GM11168 (cell line): ENCODE results near the gene XPO5.
"Not testable (repeated sequence)": the region's sequence is repeated elsewhere in the genome, so short reads cannot be mapped to it uniquely, and the experiment has no call there.

Source experiments
- in situ Hi-C: fragments of 300-500 bp; cut with MboI; formaldehyde crosslinking; loops from one replicate; pipeline ENCODE4 v1.12.0; 2022; ENCODE audit warnings: low sequenced_read_pairs; ENCODE audit not compliant: unreplicated experiment

Gene XPO5

DNA sequence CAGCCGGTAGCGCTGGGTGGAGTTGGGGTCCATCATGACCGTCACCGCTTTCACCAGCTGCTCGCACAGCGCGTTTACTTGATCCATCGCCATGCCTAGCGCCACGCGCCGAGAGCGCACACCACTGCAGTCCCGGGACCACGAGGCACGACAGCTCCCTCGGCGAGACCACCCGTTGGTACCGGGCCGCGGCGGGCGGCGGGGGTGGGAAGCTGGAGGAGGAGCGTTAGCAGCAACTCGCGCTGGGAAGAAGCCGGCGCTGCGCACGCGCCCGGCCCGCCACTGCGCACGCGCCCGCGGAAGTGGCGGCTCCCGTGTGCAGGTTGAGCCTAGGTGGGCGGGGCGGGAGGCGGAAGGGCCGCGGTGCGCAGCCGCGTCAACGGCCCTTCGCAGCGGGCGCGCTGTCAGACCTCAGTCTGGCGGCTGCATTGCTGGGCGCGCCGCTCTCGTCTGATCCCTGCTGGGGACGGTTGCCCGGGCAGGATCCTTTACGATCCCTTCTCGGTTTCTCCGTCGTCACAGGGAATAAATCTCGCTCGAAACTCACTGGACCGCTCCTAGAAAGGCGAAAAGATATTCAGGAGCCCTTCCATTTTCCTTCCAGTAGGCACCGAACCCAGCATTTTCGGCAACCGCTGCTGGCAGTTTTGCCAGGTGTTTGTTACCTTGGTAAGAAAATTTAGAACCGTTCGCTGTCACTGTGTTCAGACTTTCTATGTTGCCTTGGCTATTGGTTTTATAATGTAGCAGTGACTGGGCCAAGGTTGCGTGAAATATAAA, at the start of gene XPO5, which contains the start of gene POLH:
Gene XPO5 (minus strand): TSS at position 267 of the 780 bp plus-strand sequence. CDS start 174 bp downstream, at position 93.
Gene POLH (plus strand): TSS at position 414 of the 780 bp plus-strand sequence. CDS start 6,135 bp downstream, outside the sequence.
- in situ Hi-C loops: no loop called here

GRCh38 chr6:43625393-43625992, 49.7 kb upstream of the XPO5 start:
- in situ Hi-C loops: no loop called here

- in situ Hi-C loops: no loop called here
Measured at GRCh38 chr6:43624786-43625288, 49.0 kb upstream of the XPO5 start.

- in situ Hi-C loops: no loop called here
Measured at GRCh38 chr6:43623880-43624785, 48.3 kb upstream of the XPO5 start.

DNA sequence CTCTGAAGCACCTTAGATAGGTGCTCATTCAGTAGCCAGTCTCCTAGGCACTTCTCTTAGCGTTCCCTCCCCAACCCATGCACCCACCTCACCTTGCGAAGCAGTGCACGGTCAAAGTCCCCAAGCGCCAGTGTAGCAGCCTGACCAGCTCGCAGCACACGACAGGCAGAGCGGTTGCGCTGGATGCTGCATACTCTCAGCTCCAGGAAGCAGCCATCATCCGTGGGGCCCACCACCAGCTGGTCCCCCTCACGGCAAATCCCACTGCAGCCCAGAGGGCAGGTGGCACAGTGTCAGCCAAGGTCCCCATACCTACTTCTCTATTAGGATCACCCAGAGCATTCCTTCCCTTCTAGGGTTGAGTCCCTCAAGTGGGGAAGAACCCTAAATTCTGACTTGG, 46.7 kb upstream of the XPO5 start:
- in situ Hi-C loops: no loop called here

DNA sequence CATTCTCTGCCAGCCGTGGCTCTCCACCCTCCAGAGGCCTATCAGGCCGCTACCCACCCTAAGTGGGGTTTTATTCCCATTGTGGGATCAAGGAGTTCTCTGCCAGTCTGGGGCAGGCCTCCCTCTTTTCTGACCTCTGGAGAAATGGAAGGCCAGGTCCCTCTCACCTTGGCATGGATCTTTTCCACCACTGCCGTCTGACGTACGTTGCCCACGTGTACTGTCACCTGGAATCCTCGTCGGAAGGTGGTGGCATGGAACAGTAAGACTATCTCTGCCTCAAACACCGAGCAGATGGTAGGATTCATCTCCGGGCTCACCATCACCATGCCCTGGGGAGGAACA, 46.0 kb upstream of the XPO5 start:
- in situ Hi-C loops: no loop called here

DNA sequence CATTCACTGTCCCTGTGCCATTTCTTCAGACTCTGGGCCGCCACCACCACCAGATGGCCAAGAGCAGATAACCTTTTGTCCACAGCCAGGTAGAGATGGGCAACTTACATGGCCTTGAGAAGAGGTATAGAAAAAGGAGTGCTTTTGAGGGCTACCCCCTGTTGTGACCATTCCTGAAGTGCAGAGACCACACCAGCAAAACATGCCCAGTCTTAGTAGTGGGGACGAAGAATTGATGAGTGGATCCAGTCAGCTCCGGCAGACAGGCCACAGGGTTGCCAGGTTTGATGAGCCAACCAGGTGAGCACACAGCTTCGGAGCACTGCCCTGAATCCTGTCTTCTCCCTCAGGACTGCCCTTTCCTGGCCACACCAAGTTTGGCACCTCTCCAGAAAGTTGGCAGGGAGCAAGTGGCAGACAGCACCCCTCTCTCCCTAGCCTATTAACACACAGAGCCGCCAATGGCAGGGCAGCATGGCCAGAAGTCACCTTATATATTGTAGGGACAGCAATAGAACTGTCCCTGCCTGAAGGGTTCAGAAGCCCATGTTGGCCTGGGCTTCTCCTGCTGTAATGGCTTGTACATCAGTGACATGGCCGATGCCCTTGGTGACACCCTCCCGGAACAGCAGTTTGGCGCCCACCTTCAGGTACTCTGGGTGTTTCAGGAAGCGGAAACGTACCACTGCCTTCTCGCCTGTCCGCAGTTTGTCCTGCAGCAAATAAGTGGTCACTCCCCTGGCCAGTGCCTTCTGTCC, 45.4 kb upstream of the XPO5 start:
- in situ Hi-C loops: no loop called here

DNA sequence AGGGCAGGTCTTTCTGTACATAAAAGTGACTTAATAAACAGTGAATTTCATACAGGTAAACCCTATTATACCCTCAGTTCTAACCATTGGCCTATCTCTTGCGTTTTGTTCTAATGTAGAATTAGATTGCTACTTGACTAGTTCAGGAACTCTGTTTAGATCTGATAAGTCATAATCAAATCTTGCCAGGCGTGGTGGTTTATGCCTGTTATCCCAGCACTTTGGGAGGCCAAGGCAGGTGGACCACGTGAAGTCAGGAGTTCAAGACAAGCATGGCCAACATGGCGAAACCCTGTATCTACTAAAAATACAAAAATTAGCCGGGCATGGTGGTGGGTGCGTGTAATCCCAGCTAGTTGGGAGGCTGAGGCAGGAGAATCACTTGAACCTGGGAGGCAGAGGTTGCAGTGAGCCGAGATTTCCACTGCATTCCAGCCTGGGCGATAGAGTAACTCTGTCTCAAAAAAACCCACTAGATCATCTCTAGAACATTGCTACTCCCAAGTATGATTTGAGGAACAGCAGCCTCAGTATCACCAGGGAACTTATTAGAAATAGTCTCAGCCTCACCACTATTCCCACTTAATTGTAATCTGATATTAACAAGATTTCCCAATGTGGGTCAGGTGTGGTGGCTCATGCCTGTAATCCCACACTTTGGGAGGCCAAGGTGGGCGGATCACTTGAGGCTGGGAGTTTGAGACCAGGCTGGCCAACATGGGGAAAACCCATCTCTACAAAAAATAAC, 41.1 kb upstream of the XPO5 start:
- in situ Hi-C loops: no loop called here

DNA sequence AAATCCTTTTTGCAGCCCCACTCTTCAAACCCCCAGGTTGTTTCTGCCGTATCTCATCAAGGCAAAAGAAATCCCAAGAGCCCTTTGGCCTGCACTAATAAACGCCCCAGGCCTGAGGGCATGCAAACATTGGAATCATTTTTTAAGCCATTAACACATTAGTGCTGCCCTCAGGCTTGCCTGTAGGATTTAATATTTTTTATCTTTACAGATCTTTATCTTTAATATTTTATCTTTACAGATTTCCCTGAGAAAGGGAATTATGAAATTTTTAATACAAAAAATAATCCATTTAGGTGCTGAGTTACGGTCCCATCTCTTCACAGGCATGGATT, 38.5 kb upstream of the XPO5 start:
- in situ Hi-C loops: no loop called here

GRCh38 chr6:43613721-43614395, 38.0 kb upstream of the XPO5 start:
- in situ Hi-C loops: no loop called here

DNA sequence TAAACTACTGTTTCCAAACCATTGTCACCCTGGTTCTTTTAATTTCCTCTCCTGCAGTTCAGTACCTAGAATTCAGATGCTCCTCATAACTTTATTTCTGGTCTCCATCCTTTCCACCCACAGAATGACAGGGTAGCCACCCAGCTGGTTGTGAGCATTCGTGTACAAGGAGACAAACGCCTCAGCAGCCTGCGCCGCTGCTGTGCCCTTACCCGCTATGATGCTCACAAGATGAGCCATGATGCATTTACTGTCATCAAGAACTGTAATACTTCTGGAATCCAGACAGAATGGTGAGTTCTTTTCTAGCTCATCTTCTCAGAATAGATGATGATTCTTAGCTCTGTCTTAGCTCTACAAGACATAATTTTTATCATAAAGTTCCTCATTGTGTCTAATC, 34.6 kb upstream of the XPO5 start:
- in situ Hi-C loops: no loop called here

DNA sequence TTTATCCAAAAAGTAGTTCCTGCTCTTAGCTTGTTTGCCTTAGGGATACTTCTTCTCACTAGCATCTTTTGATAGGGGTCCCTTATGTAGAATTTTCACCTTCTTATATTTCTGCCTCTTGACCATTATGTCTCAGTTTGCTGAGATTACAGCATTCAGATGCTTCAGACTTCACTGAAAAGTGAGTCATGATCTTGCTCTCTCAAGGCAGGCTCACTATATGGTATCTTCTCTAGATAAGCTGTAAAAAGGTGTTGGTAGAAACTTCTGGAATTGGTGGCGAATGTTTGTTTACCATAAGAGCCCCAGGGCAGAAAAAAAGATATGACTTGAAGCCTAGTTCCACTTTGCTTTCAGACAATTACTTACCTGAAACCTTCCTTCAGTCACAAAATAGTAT, 33.6 kb upstream of the XPO5 start:
- in situ Hi-C loops: no loop called here

- in situ Hi-C loops: no loop called here
Measured at GRCh38 chr6:43608807-43609206, 33.0 kb upstream of the XPO5 start.

GRCh38 chr6:43608310-43608763, 32.5 kb upstream of the XPO5 start:
- in situ Hi-C loops: no loop called here

DNA sequence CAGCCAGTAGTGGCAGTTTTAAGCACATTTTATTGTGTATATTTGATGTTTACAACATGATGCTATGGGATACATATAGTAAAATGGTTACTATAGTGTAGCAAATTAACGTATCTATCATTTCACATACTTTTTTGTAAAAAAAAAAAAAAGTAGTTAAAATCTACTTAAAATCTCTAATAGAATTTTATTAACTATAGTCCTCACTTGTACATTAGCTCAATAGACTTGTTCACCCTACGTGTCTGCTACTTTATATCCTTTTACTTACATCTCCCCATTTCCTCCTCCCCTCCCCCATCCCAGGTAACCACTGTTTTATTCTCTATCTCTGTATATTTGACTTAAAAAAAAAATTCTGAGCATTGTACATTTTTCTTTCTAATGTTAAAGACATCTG, 30.2 kb upstream of the XPO5 start:
- in situ Hi-C loops: no loop called here

GRCh38 chr6:43604174-43604573, 28.3 kb upstream of the XPO5 start:
- in situ Hi-C loops: no loop called here

- in situ Hi-C loops: no loop called here
Measured at GRCh38 chr6:43600595-43600994, 24.8 kb upstream of the XPO5 start.

- in situ Hi-C loops: no loop called here
Measured at GRCh38 chr6:43593938-43594337, 18.1 kb upstream of the XPO5 start.

GRCh38 chr6:43589564-43589963, 13.7 kb upstream of the XPO5 start:
- in situ Hi-C loops: not testable (repeated sequence)
